Gastrocnemius medialis (tissue), 4 donors: Measurements from ENCODE around the gene KRT7. TPM values are rescaled to one million over a fixed set of nuclear protein-coding genes. Genes with fewer than 3 reads are reported as not detected.

Experiments
- ATAC-seq, 2 donors: fragments of 150-250 bp; one replicate each; pipeline ENCODE4 v1.9.1; 2016
- DNase-seq, 2 donors: peaks; one replicate each; pipeline ENCODE4 v3.0.0-alpha.2; 2019
- H3K27ac ChIP-seq, 4 donors: fragments of 200-600 bp; sonication (generic); 1 replicate in 1 of 4; 2 replicates in 3 of 4; pipeline ENCODE4 v1.5.1; 2016 to 2018; ENCODE audit warnings: mild to moderate bottlenecking in 2 of 4, moderate library complexity in 1 of 4
- H3K27me3 ChIP-seq, 3 donors: fragments of 200-600 bp; sonication (generic) in 2 of 3; 1 replicate in 1 of 3; 2 replicates in 2 of 3; pipeline versions ENCODE4 v1.5.1 to v1.6.0; 2016 to 2019; ENCODE audit warnings: mild to moderate bottlenecking in 1 of 3, moderate library complexity in 1 of 3
- H3K36me3 ChIP-seq, 2 donors: fragments of 200-600 bp; sonication (generic) in 1 of 2; one replicate each; pipeline ENCODE4 v1.5.1; 2017 to 2018
- H3K4me1 ChIP-seq, 2 donors: fragments of 200-600 bp; sonication (generic) in 1 of 2; one replicate each; pipeline ENCODE4 v1.5.1; 2016 to 2017; ENCODE audit warnings: mild to moderate bottlenecking in 2 of 2
- H3K4me3 ChIP-seq, 4 donors: fragments of 200-600 bp; sonication (generic) in 3 of 4; 1 replicate in 1 of 4; 2 replicates in 3 of 4; pipeline ENCODE4 v1.5.1; 2016 to 2019; ENCODE audit warnings: mild to moderate bottlenecking in 2 of 4
- H3K9me3 ChIP-seq, 3 donors: fragments of 200-600 bp; sonication (generic) in 2 of 3; 1 replicate in 1 of 3; 2 replicates in 2 of 3; pipeline ENCODE4 v1.5.1; 2016 to 2019
- CTCF ChIP-seq, 5 experiments: fragments of 450-650 bp in 3 of 5; fragments of 200-600 bp in 2 of 5; sonication (generic) in 2 of 5; IDR thresholded peaks in 4 of 5; conservative IDR thresholded peaks in 1 of 5; 1 replicate in 4 of 5; 2 replicates in 1 of 5; pipeline ENCODE4 v1.5.1; 2016 to 2019; ENCODE audit warnings: antibody characterized with exemption in 5 of 5, mild to moderate bottlenecking in 3 of 5, moderate library complexity in 3 of 5
- POLR2A ChIP-seq, 2 donors: fragments of 450-650 bp; IDR thresholded peaks; one replicate each; pipeline ENCODE4 v1.6.1; 2017; ENCODE audit warnings: antibody characterized with exemption in 2 of 2, mild to moderate bottlenecking in 2 of 2, moderate library complexity in 2 of 2
- in situ Hi-C, 4 donors: fragments of 200-750 bp; cut with MboI; loops; one replicate each; pipeline versions ENCODE4 v1.15.0 to v1.8.0; 2017; ENCODE audit warnings: low sequenced_read_pairs in 4 of 4
- intact Hi-C: fragments of 100-400 bp; cut with DNase I; formaldehyde crosslinking; loops from one replicate; pipeline ENCODE4 v1.15.1; 2023; ENCODE audit warnings: low total_unique reads
- total RNA-seq, 4 donors: library from RNA; depleted of rRNA; stranded (reverse); fragments of >200 nt; gene quantifications; one replicate each; pipeline versions ENCODE4 v1.1.0 to v1.2.3, GENCODE V29; 2016

The KRT7 gene
- total RNA-seq, 4 donors from 2014 or later, result 0.39 to 4.4 (median 1.2) TPM

- Histone ChIP-seq H3K4me3 (no peak overlapping the region), H3K4me1 (peaks cover 0 to 9% of the 10 kb centered on the region in 2 donors), H3K9me3 (no peaks in the 10 kb centered on the region), H3K36me3 (no peaks in the 10 kb centered on the region), H3K27ac (no peak overlapping the region), H3K27me3 (peaks cover 17% of the 10 kb centered on the region in 3 donors)
- DNase-seq (no peak), ATAC-seq (no peak)
- TF ChIP-seq CTCF (IDR thresholded peaks at IDR 0.05 in 4 of 5, conservative IDR thresholded peaks at IDR 0.05 in 1 of 5) (no peak), POLR2A (IDR thresholded peaks at IDR 0.05) (no peak)
- intact Hi-C loops (no loop called here), in situ Hi-C loops (no loop called here)
Observed at GRCh38 chr12:52228931-52229330, 4.1 kb upstream of the KRT7 start.

DNA sequence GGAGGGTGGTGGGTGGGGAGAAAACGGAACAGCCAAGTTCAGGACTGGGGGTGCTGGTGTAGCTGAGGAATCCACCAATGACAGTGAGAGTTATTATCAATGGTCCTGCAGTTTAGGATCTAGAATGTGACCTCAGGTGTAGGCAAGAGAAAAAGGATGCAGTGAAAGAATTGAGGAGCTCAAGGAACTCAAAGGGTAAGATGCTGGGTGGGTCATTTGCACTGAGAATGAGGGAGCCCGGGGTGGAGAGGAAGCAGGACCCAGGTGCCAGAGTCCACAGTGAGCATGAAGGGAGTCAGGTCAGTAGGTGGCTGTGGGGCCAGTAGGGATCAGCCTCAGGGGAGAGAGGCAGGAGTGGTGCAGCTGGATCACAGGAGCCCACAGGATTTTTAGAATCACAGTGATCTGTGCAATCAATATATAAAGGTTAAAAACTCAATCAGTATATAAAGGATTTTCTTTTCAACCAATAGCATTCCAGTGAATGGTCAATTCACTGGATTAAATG, 3.2 kb upstream of the KRT7 start:
- peaks cover 0 to 9% of the 10 kb centered on the region in 2 donors for H3K4me1 ChIP-seq
- ATAC-seq (no peak), DNase-seq (no peak)
- intact Hi-C loops (no loop called here), in situ Hi-C loops (no loop called here)
- TF ChIP-seq CTCF (IDR thresholded peaks at IDR 0.05 in 4 of 5, conservative IDR thresholded peaks at IDR 0.05 in 1 of 5) (no peak), POLR2A (IDR thresholded peaks at IDR 0.05) (no peak)
- H3K27ac ChIP-seq, result no peak overlapping the region
- H3K36me3 ChIP-seq, result no peaks in the 10 kb centered on the region
- peaks cover 17 to 20% (median 18%) of the 10 kb centered on the region in 3 donors for H3K27me3 ChIP-seq
- no peaks in the 10 kb centered on the region for H3K9me3 ChIP-seq
- no peak overlapping the region for H3K4me3 ChIP-seq

DNA sequence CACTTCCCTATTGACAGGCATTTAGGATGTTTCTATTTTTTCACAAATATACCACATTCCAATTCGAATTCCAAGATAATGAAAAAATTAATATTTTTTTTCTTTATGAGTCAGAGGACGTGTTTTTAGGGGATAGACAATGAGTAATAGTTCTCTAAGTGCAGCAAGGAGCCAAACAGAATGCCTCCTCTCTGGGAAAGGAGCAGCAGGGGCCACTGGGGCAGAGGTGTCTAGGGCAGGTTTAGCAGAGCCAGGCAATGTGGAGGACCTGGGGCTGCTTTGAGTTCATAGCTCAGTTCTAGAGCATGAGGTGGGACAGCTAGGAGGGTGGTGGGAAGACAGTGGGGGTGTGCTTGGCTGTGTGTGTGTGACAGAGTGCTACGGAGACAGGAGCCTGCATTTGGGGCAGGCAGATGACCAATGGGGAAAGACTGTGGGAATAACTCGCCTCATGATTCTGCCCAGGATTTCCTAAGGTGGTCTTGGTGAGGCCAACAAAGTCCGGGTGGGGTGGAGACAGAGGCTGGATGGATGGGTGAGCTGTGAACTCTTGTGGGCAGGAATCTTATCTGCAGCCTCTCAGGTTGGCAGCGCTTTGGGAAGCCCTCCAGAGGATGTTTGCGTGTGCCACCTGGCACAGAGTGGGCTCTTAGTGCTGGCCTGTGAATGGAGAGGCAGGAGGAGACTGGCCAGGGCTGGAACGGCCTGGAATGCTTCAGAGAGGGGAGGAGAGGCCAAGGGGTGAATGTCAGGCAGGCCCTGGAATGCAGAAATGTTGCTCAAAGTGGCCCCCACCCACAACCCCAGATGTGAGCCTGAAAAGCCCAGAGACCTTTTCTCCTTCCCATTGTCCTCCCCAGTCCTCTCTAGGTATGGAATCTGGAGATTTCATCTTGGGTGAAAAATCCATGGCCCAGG, 2.4 kb upstream of the KRT7 start:
- Histone ChIP-seq H3K27ac (no peak overlapping the region), H3K9me3 (no peaks in the 10 kb centered on the region), H3K27me3 (peaks cover 17 to 20% (median 18%) of the 10 kb centered on the region in 3 donors), H3K4me1 (peaks cover 0 to 9% of the 10 kb centered on the region in 2 donors), H3K4me3 (no peak overlapping the region), H3K36me3 (no peaks in the 10 kb centered on the region)
- ATAC-seq (peak in 1 of 2 donors; percentile 55), DNase-seq (no peak)
- no peak for TF ChIP-seq CTCF (IDR thresholded peaks at IDR 0.05 in 4 of 5, conservative IDR thresholded peaks at IDR 0.05 in 1 of 5)
- TF ChIP-seq POLR2A (IDR thresholded peaks at IDR 0.05), result no peak
- intact Hi-C loops, result no loop called here
- in situ Hi-C loops, result no loop called here

GRCh38 chr12:52231305-52232202, 1.5 kb upstream of the KRT7 start:
- Histone ChIP-seq H3K27ac (no peak overlapping the region), H3K4me1 (peaks cover 0 to 9% of the 10 kb centered on the region in 2 donors), H3K4me3 (no peak overlapping the region), H3K9me3 (no peaks in the 10 kb centered on the region), H3K27me3 (peaks cover 17 to 20% (median 18%) of the 10 kb centered on the region in 3 donors), H3K36me3 (no peaks in the 10 kb centered on the region)
- DNase-seq, result no peak
- ATAC-seq, result no peak
- in situ Hi-C loops, result no loop called here
- TF ChIP-seq CTCF (IDR thresholded peaks at IDR 0.05 in 4 of 5, conservative IDR thresholded peaks at IDR 0.05 in 1 of 5), result no peak
- TF ChIP-seq POLR2A (IDR thresholded peaks at IDR 0.05), result no peak
- intact Hi-C loops, result no loop called here
